Subcutaneous preadipocyte (primary cell): ENCODE results near the gene SEC61A2. TPM values are rescaled to one million over a fixed set of nuclear protein-coding genes. Genes with fewer than 3 reads are reported as not detected.

Source experiments
- small RNA-seq: library from RNA; depleted of rRNA; stranded (forward); fragments of <200 nt; gene quantifications from one replicate; pipeline ENCODE3, GENCODE V24; 2012
- total RNA-seq: library from RNA; depleted of rRNA; stranded (reverse); fragments of >200 nt; gene quantifications from 2 replicates; pipeline ENCODE4 v1.2.3, GENCODE V29; 2012

The SEC61A2 gene
- 10.9 and 11.0 TPM in 2 replicates for total RNA-seq

DNA sequence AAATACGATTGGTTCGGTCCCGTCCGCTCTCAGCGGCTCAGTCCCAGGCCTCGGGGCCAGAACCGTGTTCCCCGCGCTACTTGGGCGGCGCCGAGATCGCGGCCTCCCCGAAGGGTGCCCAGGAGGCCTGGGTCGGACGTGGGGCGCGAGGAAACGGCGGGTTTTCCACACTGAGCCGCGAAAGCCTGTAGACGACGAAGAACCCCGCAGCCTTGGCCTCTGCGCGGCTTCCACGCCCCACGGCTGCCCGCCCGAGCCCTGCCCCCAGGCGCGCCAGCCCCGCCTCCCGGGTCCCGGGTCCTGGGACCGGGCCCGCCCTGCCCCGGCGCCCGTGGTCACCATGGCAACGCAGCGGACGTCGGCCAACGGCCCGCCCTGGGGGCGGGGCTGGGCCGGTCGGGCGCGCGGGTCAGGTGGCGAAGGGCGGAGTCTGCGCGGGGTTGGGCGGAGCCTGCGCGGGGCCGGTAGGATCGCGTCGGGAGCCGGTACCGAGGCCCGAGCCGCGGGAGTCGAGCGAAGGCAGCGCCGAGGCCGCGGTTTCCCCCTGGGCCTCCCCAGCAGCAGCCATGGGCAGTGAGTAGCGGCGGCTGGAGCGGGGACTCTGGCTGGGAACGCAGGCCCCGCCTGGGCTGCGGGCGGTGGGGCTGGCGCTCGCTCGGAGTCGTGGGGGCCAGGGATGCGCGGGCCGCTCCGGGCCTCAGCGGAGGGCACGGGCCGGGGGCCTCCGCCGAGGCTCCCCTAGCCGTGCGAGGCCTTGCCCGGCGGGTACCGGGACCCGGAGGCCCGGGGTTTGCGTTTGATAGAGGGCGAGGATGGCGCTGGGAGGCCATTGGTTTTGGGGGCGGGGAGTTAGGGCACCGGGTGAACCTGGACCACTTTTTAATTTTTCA is at the start of gene SEC61A2:
Gene SEC61A2 (plus strand): TSS at position 456 of the 890 bp plus-strand sequence. CDS start 111 bp downstream, at position 567.

DNA sequence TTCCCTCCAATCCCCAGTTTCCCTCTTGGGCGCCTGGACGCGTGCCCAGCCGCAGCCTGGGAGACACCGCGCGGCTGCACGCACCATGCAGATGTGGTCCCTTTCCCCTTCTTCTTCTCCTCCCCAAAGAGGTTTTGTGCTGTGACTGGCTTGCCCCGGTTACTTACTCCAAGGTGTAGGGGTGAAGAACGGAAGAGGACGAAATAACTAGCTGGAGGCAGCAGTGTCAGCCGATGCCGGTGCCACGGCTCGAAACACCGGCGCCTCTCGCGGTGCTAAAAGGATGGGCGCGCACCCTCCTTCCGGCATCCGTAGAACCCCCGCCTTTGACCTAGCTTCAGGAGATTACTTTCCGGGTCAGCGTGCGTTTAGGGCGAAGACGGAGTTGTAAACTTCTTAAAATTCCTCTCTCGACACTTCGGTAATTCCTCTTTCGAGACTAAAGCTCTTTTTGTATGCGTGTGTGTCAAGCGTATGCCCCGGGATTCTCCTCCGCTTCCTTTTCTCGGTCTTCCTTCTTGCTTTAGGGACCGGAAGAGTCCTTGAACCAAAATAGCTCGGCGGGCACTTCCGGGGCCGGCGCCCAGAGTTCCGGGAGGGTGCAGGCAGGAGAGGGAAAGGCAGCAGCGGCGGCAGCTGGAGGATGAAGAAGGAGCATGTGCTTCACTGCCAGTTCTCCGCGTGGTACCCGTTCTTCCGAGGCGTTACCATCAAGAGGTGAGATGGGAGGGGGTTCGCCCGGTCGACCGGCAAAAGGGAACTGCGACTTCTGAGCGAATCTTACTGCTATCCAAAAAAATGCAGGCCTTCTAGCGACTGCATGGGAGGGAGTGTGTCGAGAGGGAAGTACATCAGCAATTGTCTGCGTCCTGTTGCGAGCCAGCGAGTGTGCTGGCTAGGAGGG is 66.4 kb downstream of the SEC61A2 start, which contains the start of the genes CDC123 and NUDT5:
Gene CDC123 (plus strand): TSS at position 586 of the 904 bp plus-strand sequence. CDS start 58 bp downstream, at position 644.
Gene NUDT5 (minus strand): TSS at position 289 of the 904 bp plus-strand sequence. CDS start 9,600 bp downstream, outside the sequence.

Small RNA genes lying within 50 kb of the gene (small RNA-seq; reads per million reads assigned to genes)
- gene MIR548AK (not detected), gene RNU6-88P (not detected)

Other genes starting within 250 kb of the SEC61A2 start
- gene UPF2, start 86.9 kb upstream of the SEC61A2 start, total RNA-seq = 11.4 and 16.6 TPM in 2 replicates
- 18.0 and 20.1 TPM in 2 replicates for gene DHTKD1, start 60.7 kb upstream of the SEC61A2 start, total RNA-seq
- gene NUDT5, start 66.2 kb downstream of the SEC61A2 start, total RNA-seq = 61.4 and 67.6 TPM in 2 replicates
- gene CDC123, start 66.5 kb downstream of the SEC61A2 start, total RNA-seq = 145 and 156 TPM in 2 replicates
- 2.3 and 3.7 TPM in 2 replicates for gene CAMK1D, start 219.9 kb downstream of the SEC61A2 start, total RNA-seq